ENCODE results near the gene CDC25C.
"Not testable (repeated sequence)": the region's sequence is repeated elsewhere in the genome, so short reads cannot be mapped to it uniquely, and the experiment has no call there.

Gene CDC25C

GRCh38 chr5:138264183-138264582, 67.4 kb downstream of the CDC25C start:
- H3K27ac ChIP-seq, result no peak overlapping the region
- ChIA-PET POLR2A (ENCODE audit: low non-redundant PET) (no interaction called here), CTCF (interaction anchor here (0.6 kb wide), 1 partner anchor 1352 kb away, joined by 4 read pairs; no protein-coding TSS in a partner anchor)
- no peak for TF ChIP-seq CTCF (conservative IDR thresholded peaks at IDR 0.05; ENCODE audit: low read depth)
- DNase-seq (ENCODE audit: low spot score), result no peak

- no peak for DNase-seq (ENCODE audit: low spot score)
- H3K27ac ChIP-seq, result no peak overlapping the region
- TF ChIP-seq CTCF (conservative IDR thresholded peaks at IDR 0.05; ENCODE audit: low read depth), result no peak
- ChIA-PET POLR2A (ENCODE audit: low non-redundant PET) (no interaction called here), CTCF (no interaction called here)
Observed at GRCh38 chr5:138263581-138263980, 68.0 kb downstream of the CDC25C start.

- ChIA-PET CTCF (interaction anchor here (0.5 kb wide), 1 partner anchor 60 kb away, joined by 3 read pairs; no protein-coding TSS in a partner anchor), POLR2A (ENCODE audit: low non-redundant PET) (interaction anchor here (0.7 kb wide), 1 partner anchor 71 kb away, joined by 4 read pairs; no protein-coding TSS in a partner anchor)
- H3K27ac ChIP-seq, result no peak overlapping the region
- no peak for TF ChIP-seq CTCF (conservative IDR thresholded peaks at IDR 0.05; ENCODE audit: low read depth)
- DNase-seq (ENCODE audit: low spot score), result no peak
Observed at GRCh38 chr5:138258704-138259292, 72.8 kb downstream of the CDC25C start.

GRCh38 chr5:138257583-138257982, 74.0 kb downstream of the CDC25C start:
- H3K27ac ChIP-seq, result no peak overlapping the region
- ChIA-PET CTCF (no interaction called here), POLR2A (ENCODE audit: low non-redundant PET) (no interaction called here)
- no peak for TF ChIP-seq CTCF (conservative IDR thresholded peaks at IDR 0.05; ENCODE audit: low read depth)
- DNase-seq (ENCODE audit: low spot score), result no peak

- H3K27ac ChIP-seq, result no peak overlapping the region
- TF ChIP-seq CTCF (conservative IDR thresholded peaks at IDR 0.05; ENCODE audit: low read depth), result no peak
- DNase-seq (ENCODE audit: low spot score), result no peak
- POLR2A ChIA-PET (ENCODE audit: low non-redundant PET), result no interaction called here
- CTCF ChIA-PET, result interaction anchor here (0.6 kb wide), 1 partner anchor 1929 kb away, joined by 3 read pairs; no protein-coding TSS in a partner anchor
Observed at GRCh38 chr5:138252944-138253343, 78.7 kb downstream of the CDC25C start.

GRCh38 chr5:138247800-138248199, 83.8 kb downstream of the CDC25C start:
- CTCF ChIA-PET; H3K27ac ChIP-seq; DNase-seq (ENCODE audit: low spot score): not testable (repeated sequence)
- POLR2A ChIA-PET (ENCODE audit: low non-redundant PET), result interaction anchor here (1.1 kb wide), 1 partner anchor 34 kb away, joined by 3 read pairs; the partner anchor contains the start of gene CDC23

- no peak overlapping the region for H3K27ac ChIP-seq
- TF ChIP-seq CTCF (conservative IDR thresholded peaks at IDR 0.05; ENCODE audit: low read depth), result no peak
- POLR2A ChIA-PET (ENCODE audit: low non-redundant PET), result no interaction called here
- CTCF ChIA-PET, result interaction anchor here (0.6 kb wide), 1 partner anchor 23 kb away, joined by 4 read pairs; no protein-coding TSS in a partner anchor
- no peak for DNase-seq (ENCODE audit: low spot score)
Observed at GRCh38 chr5:138246822-138247221, 84.8 kb downstream of the CDC25C start.

Data from RWPE1 (cell line).